Muscle of arm (tissue), 12 donors: ENCODE measurements around the gene NENF. TPM values are rescaled to one million over a fixed set of nuclear protein-coding genes. Genes with fewer than 3 reads are reported as not detected.

Experiments used
- DNase-seq: peaks from one replicate; pipeline ENCODE4 v3.0.0-alpha.2; 2013
- polyA plus RNA-seq, 12 donors: library from polyadenylated mRNA; unstranded; fragments of 120-200 nt; gene quantifications; one replicate each; pipeline ENCODE4 v1.2.1, GENCODE V29; 2013; ENCODE audit not compliant: insufficient read length in 12 of 12

Gene NENF
- polyA plus RNA-seq, 12 donors = 45.5 to 94.0 (median 76.7) TPM; not detected in 1

GRCh38 chr1:212421165-212421564 lies 11.6 kb upstream of the NENF start:
- no peak for DNase-seq

GRCh38 chr1:212423879-212424278 lies 8.8 kb upstream of the NENF start:
- DNase-seq = no peak

- no peak for DNase-seq
Measured at GRCh38 chr1:212428496-212428895, 4.2 kb upstream of the NENF start.

GRCh38 chr1:212430416-212430815 lies 2.3 kb upstream of the NENF start:
- no peak for DNase-seq

GRCh38 chr1:212430955-212431394 lies 1.7 kb upstream of the NENF start:
- DNase-seq = no peak

GRCh38 chr1:212431644-212432043 lies 1.1 kb upstream of the NENF start:
- no peak for DNase-seq

GRCh38 chr1:212432272-212432660 lies 454 bp upstream of the NENF start:
- DNase-seq = no peak

GRCh38 chr1:212433577-212434462 lies 1.1 kb downstream of the NENF start:
- no peak for DNase-seq

- DNase-seq = no peak
Measured at GRCh38 chr1:212434992-212435391, 2.3 kb downstream of the NENF start.

GRCh38 chr1:212437179-212437798 lies 4.6 kb downstream of the NENF start:
- no peak for DNase-seq

- DNase-seq = no peak
Measured at GRCh38 chr1:212438831-212439237, 6.1 kb downstream of the NENF start.

- no peak for DNase-seq
Measured at GRCh38 chr1:212440419-212440818, 7.7 kb downstream of the NENF start.

GRCh38 chr1:212442408-212442807 lies 9.7 kb downstream of the NENF start:
- no peak for DNase-seq

- DNase-seq = no peak
Measured at GRCh38 chr1:212446333-212446732, 13.6 kb downstream of the NENF start.

GRCh38 chr1:212447478-212447877 lies 14.8 kb downstream of the NENF start:
- DNase-seq = no peak

GRCh38 chr1:212450331-212450881 lies 17.7 kb downstream of the NENF start:
- DNase-seq = no peak

- DNase-seq = no peak
Measured at GRCh38 chr1:212451416-212452322, 18.9 kb downstream of the NENF start.

GRCh38 chr1:212452323-212453155 lies 19.8 kb downstream of the NENF start:
- peak; percentile 89 for DNase-seq

- DNase-seq = no peak
Measured at GRCh38 chr1:212453156-212453857, 20.6 kb downstream of the NENF start.

GRCh38 chr1:212454741-212455140 lies 22.0 kb downstream of the NENF start:
- DNase-seq = no peak
